ENCODE results near the gene SLC34A1. TPM values are rescaled to one million over a fixed set of nuclear protein-coding genes. Genes with fewer than 3 reads are reported as not detected.
A peak's percentile ranks its signal among the peaks of the same experiment; 100 is the strongest.

The SLC34A1 gene
- total and polyA plus RNA-seq, 2 donors (not counting 1 experiment from before 2014, with no cell fraction given) = 0.06 TPM; not detected in 1

- Mint-ChIP-seq H3K27ac (no peak overlapping the region), H3K27me3 (no peaks in the 10 kb centered on the region), H3K4me3 (peak overlapping the region; percentile 96), H3K4me1 (peaks cover 48% of the 10 kb centered on the region), H3K9me3 (ENCODE audit: insufficient read depth) (no peaks in the 10 kb centered on the region)
- ATAC-seq (ENCODE audit: low read depth) = no peak
- intact Hi-C loops (cut with micrococcal nuclease) = no loop called here
- Histone ChIP-seq H3K4me2 (replicated peaks; ENCODE audit: low read depth, low read length, poor library complexity, severe bottlenecking) (no peak overlapping the region), H3K4me1 (ENCODE audit: control insufficient read depth in 2 of 2, insufficient read depth in 2 of 2, low read length in 2 of 2) (peaks cover 24 to 30% of the 10 kb centered on the region in 2 donors), H3K27ac (ENCODE audit: low read length in 2 of 2) (no peak overlapping the region), H2AFZ (ENCODE audit: insufficient read depth, low read depth, low read length, poor library complexity, severe bottlenecking) (no peak overlapping the region), H3K36me3 (replicated peaks in 1 of 2; ENCODE audit: control extremely low read depth in 1 of 2, control insufficient read depth in 1 of 2, extremely low read depth in 1 of 2, insufficient read depth in 2 of 2, low read length in 1 of 2) (peaks cover 5 to 27% of the 10 kb centered on the region in 2 experiments), H3K27me3 (replicated peaks in 1 of 4; ENCODE audit: control extremely low read depth in 1 of 4, control insufficient read depth in 3 of 4, insufficient read depth in 4 of 4, low read length in 3 of 4) (no peaks in the 10 kb centered on the region), H3K9ac (ENCODE audit: low read length) (no peak overlapping the region), H3K4me3 (ENCODE audit: control extremely low read depth in 1 of 5, extremely low read depth in 1 of 5, insufficient read depth in 1 of 5, low read depth in 2 of 5, low read length in 4 of 5) (no peak overlapping the region), H3K79me2 (ENCODE audit: control insufficient read depth, insufficient read depth, low read length) (peaks cover 68% of the 10 kb centered on the region), H4K20me1 (ENCODE audit: control insufficient read depth, insufficient read depth, low read length, poor library complexity, severe bottlenecking) (peaks cover 22% of the 10 kb centered on the region), H3K9me3 (ENCODE audit: control extremely low read depth in 1 of 3, control insufficient read depth in 2 of 3, insufficient read depth in 1 of 3, low read length in 2 of 3) (no peaks in the 10 kb centered on the region)
- CTCF ChIA-PET = interaction anchor here (1.2 to 1.3 kb wide), 2 partner anchors 22 to 238 kb away, joined by 4 read pairs; no protein-coding TSS in a partner anchor
- DNase-seq = no peak
- WGBS (ENCODE audit: insufficient coverage) = 80% methylated on average over 2 of the region's 3 CpGs
- TF ChIP-seq EZH2 (IDR thresholded peaks at IDR 0.05; ENCODE audit: borderline replicate concordance, insufficient read depth, low read depth, low read length, poor library complexity, severe bottlenecking) (no peak), CTCF (IDR thresholded peaks at IDR 0.05) (no peak)
- POLR2A ChIA-PET = interaction anchor here (0.9 kb wide), 1 partner anchor 36 kb away, joined by 5 read pairs; no protein-coding TSS in a partner anchor
Observed at GRCh38 chr5:177349362-177349647, 34.9 kb upstream of the SLC34A1 start.

GRCh38 chr5:177349762-177350161, 34.5 kb upstream of the SLC34A1 start:
- H3K9me3 ChIP-seq (ENCODE audit: control extremely low read depth in 1 of 3, control insufficient read depth in 2 of 3, insufficient read depth in 1 of 3, low read length in 2 of 3) = no peaks in the 10 kb centered on the region
- H3K4me1 ChIP-seq (ENCODE audit: control insufficient read depth in 2 of 2, insufficient read depth in 2 of 2, low read length in 2 of 2) = peaks cover 24 to 30% of the 10 kb centered on the region in 2 donors
- Mint-ChIP-seq H3K27me3 (no peaks in the 10 kb centered on the region), H3K4me3 (peak overlapping the region; percentile 96), H3K27ac (peak overlapping the region; percentile 83), H3K9me3 (ENCODE audit: insufficient read depth) (no peaks in the 10 kb centered on the region), H3K4me1 (peaks cover 53% of the 10 kb centered on the region)
- ATAC-seq (ENCODE audit: low read depth) = no peak
- ChIA-PET CTCF (interaction anchor here (1.7 kb wide), 1 partner anchor 32 kb away, joined by 3 read pairs; no protein-coding TSS in a partner anchor), POLR2A (no interaction called here)
- H3K9ac ChIP-seq (ENCODE audit: low read length) = no peak overlapping the region
- H4K20me1 ChIP-seq (ENCODE audit: control insufficient read depth, insufficient read depth, low read length, poor library complexity, severe bottlenecking) = peaks cover 22% of the 10 kb centered on the region
- intact Hi-C loops (cut with micrococcal nuclease) = loop anchor here (2.0 kb wide), 1 partner anchor 251 kb away; the partner anchor contains the start of gene B4GALT7
- H3K27ac ChIP-seq (ENCODE audit: low read length in 2 of 2) = no peak overlapping the region
- no peak overlapping the region for H2AFZ ChIP-seq (ENCODE audit: insufficient read depth, low read depth, low read length, poor library complexity, severe bottlenecking)
- TF ChIP-seq EZH2 (IDR thresholded peaks at IDR 0.05; ENCODE audit: borderline replicate concordance, insufficient read depth, low read depth, low read length, poor library complexity, severe bottlenecking) (no peak), CTCF (IDR thresholded peaks at IDR 0.05) (no peak)
- peaks cover 65% of the 10 kb centered on the region for H3K79me2 ChIP-seq (ENCODE audit: control insufficient read depth, insufficient read depth, low read length)
- H3K36me3 ChIP-seq (replicated peaks in 1 of 2; ENCODE audit: control extremely low read depth in 1 of 2, control insufficient read depth in 1 of 2, extremely low read depth in 1 of 2, insufficient read depth in 2 of 2, low read length in 1 of 2) = peaks cover 5 to 27% of the 10 kb centered on the region in 2 experiments
- DNase-seq = no peak
- H3K27me3 ChIP-seq (replicated peaks in 1 of 4; ENCODE audit: control extremely low read depth in 1 of 4, control insufficient read depth in 3 of 4, insufficient read depth in 4 of 4, low read length in 3 of 4) = no peaks in the 10 kb centered on the region
- no peak overlapping the region for H3K4me3 ChIP-seq (ENCODE audit: control extremely low read depth in 1 of 5, extremely low read depth in 1 of 5, insufficient read depth in 1 of 5, low read depth in 2 of 5, low read length in 4 of 5)
- H3K4me2 ChIP-seq (replicated peaks; ENCODE audit: low read depth, low read length, poor library complexity, severe bottlenecking) = peak overlapping the region; percentile 86
- WGBS (ENCODE audit: insufficient coverage) = 86% methylated on average over 5 of the region's 5 CpGs
